Measurements from ENCODE around the gene SMIM36.

GRCh38 chr17:55423535-55423934 is 87.7 kb downstream of the SMIM36 start:
- TF ChIP-seq, protein P1, sequence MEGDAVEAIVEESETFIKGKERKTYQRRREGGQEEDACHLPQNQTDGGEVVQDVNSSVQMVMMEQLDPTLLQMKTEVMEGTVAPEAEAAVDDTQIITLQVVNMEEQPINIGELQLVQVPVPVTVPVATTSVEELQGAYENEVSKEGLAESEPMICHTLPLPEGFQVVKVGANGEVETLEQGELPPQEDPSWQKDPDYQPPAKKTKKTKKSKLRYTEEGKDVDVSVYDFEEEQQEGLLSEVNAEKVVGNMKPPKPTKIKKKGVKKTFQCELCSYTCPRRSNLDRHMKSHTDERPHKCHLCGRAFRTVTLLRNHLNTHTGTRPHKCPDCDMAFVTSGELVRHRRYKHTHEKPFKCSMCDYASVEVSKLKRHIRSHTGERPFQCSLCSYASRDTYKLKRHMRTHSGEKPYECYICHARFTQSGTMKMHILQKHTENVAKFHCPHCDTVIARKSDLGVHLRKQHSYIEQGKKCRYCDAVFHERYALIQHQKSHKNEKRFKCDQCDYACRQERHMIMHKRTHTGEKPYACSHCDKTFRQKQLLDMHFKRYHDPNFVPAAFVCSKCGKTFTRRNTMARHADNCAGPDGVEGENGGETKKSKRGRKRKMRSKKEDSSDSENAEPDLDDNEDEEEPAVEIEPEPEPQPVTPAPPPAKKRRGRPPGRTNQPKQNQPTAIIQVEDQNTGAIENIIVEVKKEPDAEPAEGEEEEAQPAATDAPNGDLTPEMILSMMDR (IDR thresholded peaks at IDR 0.05): no peak
- no peak for TF ChIP-seq POLR2A (IDR thresholded peaks at IDR 0.05)

All from vagina (tissue), 2 donors.